C4-2B (cell line): ENCODE measurements around the gene HLTF.

Experiments
- CTCF ChIP-seq: fragments of 450-650 bp; conservative IDR thresholded peaks from 2 replicates; pipeline ENCODE4 v1.5.1; 2017; ENCODE audit warnings: mild to moderate bottlenecking
- ZFX ChIP-seq: fragments of 450-650 bp; IDR thresholded peaks from 2 replicates; pipeline ENCODE4 v1.6.1; 2017

- TF ChIP-seq CTCF (no peak), ZFX (no peak)
Measured at GRCh38 chr3:149019580-149019979, 66.8 kb downstream of the HLTF start.
